Bronchial epithelial cell (primary cell): ENCODE measurements around the gene PKP1. TPM values are rescaled to one million over a fixed set of nuclear protein-coding genes. Genes with fewer than 3 reads are reported as not detected.

ENCODE experiments used
- DNase-seq: peaks from one replicate; pipeline ENCODE4 v3.0.0-alpha.2; 2010; ENCODE audit warnings: low read depth
- FAIRE-seq: peaks from 2 replicates; lab custom pipeline; 2011; peaks lifted over from hg19 to GRCh38; lab: Jason Lieb, UNC
- H3K27me3 ChIP-seq: 2 replicates; pipeline ENCODE4 v1.5.1; 2011; ENCODE audit warnings: low read length; ENCODE audit not compliant: control insufficient read depth, insufficient read depth
- H3K36me3 ChIP-seq: 2 replicates; pipeline ENCODE4 v1.5.1; 2011; ENCODE audit warnings: low read length; ENCODE audit not compliant: control insufficient read depth, insufficient read depth
- H3K4me3 ChIP-seq: 2 replicates; pipeline ENCODE4 v1.5.1; 2011; ENCODE audit warnings: mild to moderate bottlenecking, low read depth, low read length, control low read depth
- CTCF ChIP-seq: IDR thresholded peaks from 2 replicates; pipeline ENCODE4 v1.5.1; 2011; ENCODE audit warnings: mild to moderate bottlenecking, moderate library complexity, low read length, control low read depth, inconsistent platforms; ENCODE audit not compliant: insufficient read depth, severe bottlenecking
- total RNA-seq: library from RNA; depleted of rRNA; stranded (reverse); fragments of >200 nt; gene quantifications from 2 replicates; pipeline ENCODE4 v1.2.1, GENCODE V29; 2014

PKP1 gene
- total RNA-seq, 1 donor from 2014 or later = 117 TPM

- TF ChIP-seq CTCF = no peak
- Histone ChIP-seq H3K27me3 (no peaks in the 10 kb centered on the region), H3K36me3 (no peaks in the 10 kb centered on the region), H3K4me3 (no peak overlapping the region)
- FAIRE-seq = no peak
- no peak for DNase-seq
Measured at GRCh38 chr1:201274616-201275252, 8.6 kb upstream of the PKP1 start.

- no peaks in the 10 kb centered on the region for H3K27me3 ChIP-seq
- H3K36me3 ChIP-seq = no peaks in the 10 kb centered on the region
- no peak for TF ChIP-seq CTCF
- FAIRE-seq (no peak), DNase-seq (peak; percentile 97)
- H3K4me3 ChIP-seq = no peak overlapping the region
Measured at GRCh38 chr1:201275253-201275666, 8.0 kb upstream of the PKP1 start.

- H3K36me3 ChIP-seq = no peaks in the 10 kb centered on the region
- H3K27me3 ChIP-seq = no peaks in the 10 kb centered on the region
- H3K4me3 ChIP-seq = no peak overlapping the region
- no peak for TF ChIP-seq CTCF
- DNase-seq (peak; percentile 75), FAIRE-seq (no peak)
Measured at GRCh38 chr1:201276891-201277290, 6.4 kb upstream of the PKP1 start.

GRCh38 chr1:201277441-201277840, 5.9 kb upstream of the PKP1 start:
- H3K27me3 ChIP-seq = no peaks in the 10 kb centered on the region
- FAIRE-seq = no peak
- H3K36me3 ChIP-seq = no peaks in the 10 kb centered on the region
- TF ChIP-seq CTCF = no peak
- DNase-seq = no peak
- no peak overlapping the region for H3K4me3 ChIP-seq

- no peak for DNase-seq
Measured at GRCh38 chr1:201279313-201279712, 4.0 kb upstream of the PKP1 start.

More at GRCh38 chr1:201279313-201279712, 4.0 kb upstream of the PKP1 start:
- H3K4me3 ChIP-seq = no peak overlapping the region
- no peak for TF ChIP-seq CTCF
- FAIRE-seq = no peak
- no peaks in the 10 kb centered on the region for H3K36me3 ChIP-seq
- no peaks in the 10 kb centered on the region for H3K27me3 ChIP-seq
